Ectodermal cell (in vitro differentiated cells): ENCODE data around the gene RTRAF.

Experiments
- H3K27ac ChIP-seq: 2 replicates; pipeline ENCODE4 v1.7.0; 2013; ENCODE audit warnings: mild to moderate bottlenecking, low read depth, low read length; ENCODE audit not compliant: insufficient read depth, poor library complexity, severe bottlenecking
- H3K27me3 ChIP-seq: 2 replicates; pipeline ENCODE4 v1.7.0; 2013; ENCODE audit warnings: mild to moderate bottlenecking, low read length; ENCODE audit not compliant: insufficient read depth, control insufficient read depth, poor library complexity, severe bottlenecking
- H3K36me3 ChIP-seq: one replicate; pipeline ENCODE4 v1.7.0; 2013; ENCODE audit warnings: low read length; ENCODE audit not compliant: control insufficient read depth, insufficient read depth
- H3K4me1 ChIP-seq: one replicate; pipeline ENCODE4 v1.7.0; 2013; ENCODE audit warnings: low read length; ENCODE audit not compliant: control insufficient read depth, insufficient read depth
- H3K4me3 ChIP-seq: 2 replicates; pipeline ENCODE4 v1.7.0; 2013; ENCODE audit warnings: low read depth, low read length, control low read depth; ENCODE audit not compliant: insufficient read depth
- H3K9me3 ChIP-seq: 2 replicates; pipeline ENCODE4 v1.7.0; 2013; ENCODE audit warnings: mild to moderate bottlenecking, low read length, moderate library complexity; ENCODE audit not compliant: control insufficient read depth
- WGBS, 2 experiments: methylation state at CpG; one replicate each; pipeline ENCODE4 v1.1.7; 2013; ENCODE audit warnings: missing lambda C conversion rate in 2 of 2; 5-methylcytosine and 5-hydroxymethylcytosine counted together

The RTRAF gene

DNA sequence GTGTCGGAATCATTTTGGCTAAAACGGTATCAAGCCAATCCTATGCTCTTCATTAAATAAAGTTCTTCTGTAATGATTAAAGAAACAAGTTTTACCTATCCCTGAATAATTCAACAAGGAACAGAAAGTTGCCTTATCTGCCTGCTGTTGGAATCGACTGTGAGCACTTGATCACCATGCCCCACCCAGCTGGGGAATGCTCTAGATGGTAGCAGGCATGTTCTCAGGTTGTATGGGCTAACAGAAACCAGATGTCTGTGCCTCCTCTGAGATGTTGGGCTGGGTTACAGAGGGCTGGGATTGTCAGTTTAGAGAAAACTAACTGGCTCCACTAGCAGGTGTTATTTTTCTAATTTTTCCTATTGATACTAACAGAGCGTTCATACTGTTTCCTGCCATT, 28.9 kb downstream of the RTRAF start:
- peaks cover 8% of the 10 kb centered on the region for H3K4me1 ChIP-seq
- WGBS, 2 experiments, result 95 to 96% methylated on average over 4 of the region's 4 CpGs
- no peak overlapping the region for H3K4me3 ChIP-seq
- no peaks in the 10 kb centered on the region for H3K9me3 ChIP-seq
- no peaks in the 10 kb centered on the region for H3K36me3 ChIP-seq
- H3K27ac ChIP-seq, result no peak overlapping the region
- H3K27me3 ChIP-seq, result no peaks in the 10 kb centered on the region

DNA sequence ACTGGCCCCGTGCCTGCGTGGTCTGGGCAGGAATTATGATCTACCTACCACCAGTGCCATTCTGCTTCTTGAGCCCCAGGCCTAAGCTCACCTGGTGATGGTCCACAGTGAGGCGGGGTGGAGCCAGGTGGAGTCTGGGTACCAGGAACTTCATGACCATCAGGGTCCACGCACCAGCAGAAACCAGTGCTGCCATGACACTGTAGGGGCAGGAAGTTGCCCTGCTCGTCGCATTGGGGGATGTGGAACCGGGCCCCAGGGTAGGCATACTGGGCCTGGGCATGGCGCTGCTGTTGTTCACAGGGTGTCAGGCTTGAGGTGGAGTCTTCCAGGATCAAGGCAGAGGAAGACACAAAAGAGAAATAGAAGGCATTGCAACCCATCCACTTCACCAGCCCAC, 29.6 kb downstream of the RTRAF start:
- H3K4me1 ChIP-seq, result peaks cover 8% of the 10 kb centered on the region
- no peak overlapping the region for H3K4me3 ChIP-seq
- H3K27me3 ChIP-seq, result no peaks in the 10 kb centered on the region
- 96 to 97% methylated on average over 8 of the region's 8 CpGs for WGBS, 2 experiments
- H3K9me3 ChIP-seq, result no peaks in the 10 kb centered on the region
- no peaks in the 10 kb centered on the region for H3K36me3 ChIP-seq
- no peak overlapping the region for H3K27ac ChIP-seq

DNA sequence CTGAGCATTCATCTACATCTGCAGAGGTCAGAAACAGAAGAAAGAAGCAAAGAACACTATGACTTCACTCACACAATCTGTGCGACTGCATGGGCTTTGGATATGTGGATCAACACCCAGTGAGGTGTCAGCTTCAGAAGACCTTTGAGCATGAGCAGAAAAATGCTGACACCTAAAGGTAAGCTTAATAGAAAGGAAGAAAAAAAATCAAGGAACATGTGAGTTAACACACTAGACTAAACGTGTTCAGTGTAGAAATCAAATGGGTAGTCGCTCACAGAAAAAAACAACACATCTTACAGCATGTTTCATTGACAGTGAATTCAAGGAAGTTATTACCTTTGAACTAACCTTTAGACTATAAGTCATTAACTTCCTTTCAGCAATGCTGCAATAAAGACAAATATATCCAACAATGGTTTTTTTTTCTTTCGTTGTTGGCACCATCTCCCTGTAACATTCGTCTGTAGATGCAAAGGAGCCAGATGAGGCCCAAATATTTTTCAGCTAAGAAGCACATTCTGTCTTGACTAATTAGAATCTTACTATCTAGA, 30.9 kb downstream of the RTRAF start:
- no peak overlapping the region for H3K4me3 ChIP-seq
- 92% methylated on average over 5 of the region's 5 CpGs for WGBS, 2 experiments
- no peaks in the 10 kb centered on the region for H3K9me3 ChIP-seq
- H3K4me1 ChIP-seq, result peaks cover 3% of the 10 kb centered on the region
- no peak overlapping the region for H3K27ac ChIP-seq
- no peaks in the 10 kb centered on the region for H3K27me3 ChIP-seq
- no peaks in the 10 kb centered on the region for H3K36me3 ChIP-seq

DNA sequence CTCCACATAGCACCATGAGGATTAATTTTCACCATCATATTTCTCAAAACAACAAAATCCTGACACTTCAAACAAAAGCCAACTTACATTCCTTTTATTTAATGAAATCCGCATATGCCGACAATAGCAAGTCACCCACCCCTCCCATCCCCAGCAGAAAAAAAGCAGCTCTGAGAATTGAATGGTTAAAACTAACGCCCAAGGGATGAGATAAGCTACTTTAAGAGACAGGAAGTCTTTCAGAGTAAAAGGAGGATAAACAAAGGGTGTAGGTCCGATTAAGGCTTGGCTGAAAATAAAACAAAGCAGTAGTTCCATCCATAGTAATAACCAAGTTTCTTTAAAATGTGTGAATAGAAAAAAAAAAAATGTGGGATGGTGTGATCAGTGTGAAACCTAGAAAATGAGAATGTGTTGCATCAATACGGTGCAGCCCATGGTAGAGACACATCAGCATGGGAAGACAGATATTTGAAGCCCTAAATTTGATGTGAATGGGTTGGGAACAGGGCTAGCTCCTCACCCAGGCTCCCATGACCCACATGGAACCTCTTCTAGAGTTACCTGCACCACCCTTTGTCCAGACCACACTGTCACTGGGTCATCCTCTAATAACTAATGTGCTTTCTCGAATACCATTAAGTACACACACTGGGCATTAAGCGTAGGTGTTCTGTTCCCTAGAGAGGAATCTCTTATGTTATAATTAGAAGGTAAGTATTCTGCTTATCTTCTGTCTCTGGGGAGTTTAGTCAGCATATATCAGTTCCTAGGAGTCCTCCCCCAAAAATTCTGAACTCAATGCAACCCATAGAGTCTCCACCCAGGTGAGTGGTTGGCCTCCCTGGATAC, 31.7 kb downstream of the RTRAF start:
- H3K9me3 ChIP-seq, result no peaks in the 10 kb centered on the region
- no peaks in the 10 kb centered on the region for H3K27me3 ChIP-seq
- H3K27ac ChIP-seq, result no peak overlapping the region
- H3K36me3 ChIP-seq, result no peaks in the 10 kb centered on the region
- 57 to 62% methylated on average over 6 to 7 of the region's 7 CpGs for WGBS, 2 experiments
- no peak overlapping the region for H3K4me3 ChIP-seq
- H3K4me1 ChIP-seq, result peaks cover 1% of the 10 kb centered on the region

DNA sequence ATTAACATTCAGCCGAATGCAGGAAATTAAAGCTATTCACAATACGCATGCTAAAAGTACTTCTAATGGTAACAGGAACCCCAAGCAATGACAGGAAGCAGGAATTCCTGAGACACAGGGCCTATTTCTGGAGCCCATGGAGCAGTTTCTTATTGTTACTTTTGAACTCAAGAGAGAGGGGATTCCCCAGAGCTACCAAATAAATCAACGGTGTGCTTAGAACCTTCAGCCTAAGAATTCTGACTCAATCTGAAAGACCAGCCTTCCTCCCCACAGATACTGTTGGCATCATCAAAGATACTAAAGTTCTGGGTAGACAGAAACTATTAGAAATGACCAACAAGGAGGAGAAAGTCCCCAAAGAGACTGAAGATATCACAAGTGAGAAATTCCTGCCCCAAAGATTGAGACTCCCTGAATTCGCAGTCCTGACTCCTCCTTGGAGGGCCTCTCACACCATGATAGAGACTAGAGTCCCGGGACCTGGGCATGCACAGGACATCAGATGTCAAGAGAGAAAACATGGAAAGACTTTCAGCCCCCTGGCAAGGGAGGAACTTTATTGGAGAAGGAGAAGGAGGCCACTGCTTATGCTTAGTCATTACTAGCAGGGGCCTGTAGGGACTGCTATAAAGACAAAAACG, 32.7 kb downstream of the RTRAF start:
- Histone ChIP-seq H3K4me3 (no peak overlapping the region), H3K36me3 (no peaks in the 10 kb centered on the region), H3K9me3 (no peaks in the 10 kb centered on the region), H3K4me1 (no peaks in the 10 kb centered on the region), H3K27me3 (no peaks in the 10 kb centered on the region), H3K27ac (no peak overlapping the region)
- WGBS, 2 experiments, result 88 to 96% methylated on average over 6 of the region's 6 CpGs

DNA sequence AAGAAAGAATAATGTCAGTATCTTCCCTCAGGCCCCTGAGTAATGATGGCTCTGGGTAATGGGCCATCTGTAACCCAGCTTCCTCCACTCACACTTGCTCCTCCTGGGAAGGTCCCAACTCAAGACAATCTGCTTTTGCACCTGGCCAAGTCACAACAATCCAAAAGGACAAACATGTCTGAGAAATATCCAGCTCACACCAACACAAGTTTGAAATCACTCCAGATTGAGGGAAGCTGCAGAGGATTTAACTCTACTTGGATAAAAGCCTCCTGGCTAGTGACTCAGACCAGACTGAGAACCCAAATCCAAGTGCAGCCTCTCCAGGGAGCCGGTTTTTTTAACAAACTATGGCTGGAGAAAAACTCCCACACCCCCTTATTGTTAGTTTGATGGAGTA, 34.2 kb downstream of the RTRAF start:
- H3K9me3 ChIP-seq, result no peaks in the 10 kb centered on the region
- H3K27me3 ChIP-seq, result no peaks in the 10 kb centered on the region
- H3K36me3 ChIP-seq, result no peaks in the 10 kb centered on the region
- H3K4me3 ChIP-seq, result no peak overlapping the region
- H3K27ac ChIP-seq, result no peak overlapping the region
- no peaks in the 10 kb centered on the region for H3K4me1 ChIP-seq
- WGBS, 2 experiments, result 90% methylated on average over 1 of the region's 1 CpG; no CpG with 5 or more reads in 1 of the 2 experiments

DNA sequence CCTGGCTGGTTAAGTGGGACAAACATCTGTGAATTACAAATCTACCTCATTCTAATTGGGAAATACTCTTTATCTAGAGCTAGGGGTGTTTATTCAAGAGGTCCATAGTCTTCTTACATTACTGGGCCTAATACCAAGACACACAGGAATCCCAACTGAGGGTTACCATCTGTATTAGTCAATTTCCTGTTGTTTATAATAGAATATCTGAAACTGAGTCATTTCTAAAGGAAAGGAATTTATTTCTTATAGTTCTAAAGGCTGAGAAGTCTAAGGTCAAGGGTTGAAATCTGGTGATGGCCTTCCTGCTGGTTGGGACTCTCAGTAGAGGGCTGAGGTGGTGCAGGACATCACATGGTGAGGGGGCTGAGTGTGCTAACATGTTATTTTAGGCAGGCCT, 36.0 kb downstream of the RTRAF start:
- no peaks in the 10 kb centered on the region for H3K9me3 ChIP-seq
- no peak overlapping the region for H3K27ac ChIP-seq
- H3K4me1 ChIP-seq, result no peaks in the 10 kb centered on the region
- H3K36me3 ChIP-seq, result no peaks in the 10 kb centered on the region
- no peaks in the 10 kb centered on the region for H3K27me3 ChIP-seq
- no peak overlapping the region for H3K4me3 ChIP-seq

DNA sequence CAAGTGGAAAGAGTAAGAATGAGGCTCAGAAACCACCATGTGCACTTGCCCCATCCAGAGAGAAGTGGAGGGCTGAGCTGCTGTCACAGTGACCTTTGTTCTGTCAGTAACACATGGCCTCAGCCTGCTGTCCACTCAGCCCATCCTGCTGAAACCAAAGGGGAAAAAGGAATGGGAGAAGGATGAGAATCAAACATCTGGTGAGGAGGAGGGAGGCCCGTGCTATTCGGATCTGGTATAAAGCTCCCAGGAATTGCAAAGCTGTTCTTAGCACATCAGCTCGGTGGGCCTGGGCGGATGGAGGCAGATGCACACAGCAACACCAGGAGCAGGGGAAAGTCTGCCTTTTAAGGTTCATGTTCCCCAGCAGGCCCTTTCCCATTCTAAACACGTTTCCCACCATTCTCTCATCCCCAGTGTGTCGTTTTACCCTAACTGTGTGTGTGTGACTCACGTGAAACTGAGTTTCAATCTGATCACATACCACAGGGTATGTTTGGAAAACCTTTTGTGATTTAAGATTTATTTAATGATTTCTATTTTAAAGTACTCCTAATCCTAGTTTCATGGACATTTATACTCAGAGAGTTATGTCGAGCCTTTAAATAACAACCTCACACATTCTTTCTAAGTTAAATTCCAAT, 36.8 kb downstream of the RTRAF start:
- no peaks in the 10 kb centered on the region for H3K4me1 ChIP-seq
- WGBS, 2 experiments, result 90 to 95% methylated on average over 7 to 8 of the region's 8 CpGs
- no peak overlapping the region for H3K4me3 ChIP-seq
- no peaks in the 10 kb centered on the region for H3K36me3 ChIP-seq
- H3K9me3 ChIP-seq, result no peaks in the 10 kb centered on the region
- no peak overlapping the region for H3K27ac ChIP-seq
- H3K27me3 ChIP-seq, result no peaks in the 10 kb centered on the region

DNA sequence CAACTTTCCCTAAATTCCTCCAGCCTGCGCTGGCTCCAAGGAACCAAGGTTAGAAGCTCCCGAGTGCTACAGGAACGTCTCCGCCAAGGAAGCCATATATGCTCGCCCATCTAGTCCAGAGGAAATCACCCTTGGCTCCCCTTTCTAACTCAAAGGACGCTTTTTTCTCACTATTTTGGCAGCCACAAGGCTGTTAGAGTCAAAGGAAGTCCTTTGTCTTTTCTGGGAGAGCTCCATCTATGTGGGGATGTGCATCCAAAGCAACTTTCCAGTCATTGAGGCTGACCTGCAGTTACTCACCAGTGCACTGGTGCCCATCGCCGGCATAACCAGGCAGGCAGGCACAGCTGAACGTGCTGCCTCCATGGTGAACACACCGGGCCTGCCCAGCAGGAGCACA, 37.6 kb downstream of the RTRAF start:
- WGBS, 2 experiments, result 94 to 96% methylated on average over 10 of the region's 10 CpGs
- Histone ChIP-seq H3K27ac (no peak overlapping the region), H3K4me1 (no peaks in the 10 kb centered on the region)

DNA sequence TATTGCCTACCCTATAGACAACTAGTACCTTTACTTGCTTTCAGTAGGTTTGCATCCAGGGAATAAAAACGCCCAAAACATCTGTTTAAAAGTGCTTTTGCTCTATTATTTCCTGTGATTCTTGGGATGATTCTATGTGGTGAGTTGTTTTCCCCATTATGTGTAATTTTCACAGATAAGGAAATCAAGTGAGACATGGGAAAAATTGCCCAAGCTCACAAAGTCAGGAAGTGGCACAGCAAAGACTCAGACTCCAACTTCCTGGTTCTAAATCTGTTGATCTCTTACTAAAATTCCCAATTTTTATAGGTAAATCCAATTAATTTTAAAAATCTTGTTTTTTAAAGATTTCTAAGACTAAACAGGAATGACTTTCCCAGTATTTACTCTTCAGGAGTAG, 40.5 kb downstream of the RTRAF start:
- H3K36me3 ChIP-seq, result no peaks in the 10 kb centered on the region
- H3K27ac ChIP-seq, result no peak overlapping the region
- no peaks in the 10 kb centered on the region for H3K27me3 ChIP-seq
- no peaks in the 10 kb centered on the region for H3K9me3 ChIP-seq
- H3K4me3 ChIP-seq, result no peak overlapping the region
- peaks cover 8% of the 10 kb centered on the region for H3K4me1 ChIP-seq
- WGBS, 2 experiments, result 89 to 100% methylated on average over 1 of the region's 1 CpG

More for the DNA sequence above, 37.6 kb downstream of the RTRAF start:
- no peaks in the 10 kb centered on the region for H3K36me3 ChIP-seq
- H3K9me3 ChIP-seq, result no peaks in the 10 kb centered on the region
- no peaks in the 10 kb centered on the region for H3K27me3 ChIP-seq
- no peak overlapping the region for H3K4me3 ChIP-seq
